ENCODE data around the gene GIT2. TPM values are rescaled to one million over a fixed set of nuclear protein-coding genes. Genes with fewer than 3 reads are reported as not detected.

Gene GIT2
- total and polyA plus RNA-seq, 2 experiments from 2014 or later: 15.8 to 20.9 TPM

GRCh38 chr12:109951751-109952150 is 44.4 kb downstream of the GIT2 start (continued):
- no peak for TF ChIP-seq ZNF462 (CRISPR knock-in tag; IDR thresholded peaks at IDR 0.05)

- TF ChIP-seq CTCF (conservative IDR thresholded peaks at IDR 0.05; ENCODE audit: low read depth in 2 of 2) (no peak), ZNF462 (CRISPR knock-in tag; IDR thresholded peaks at IDR 0.05) (no peak), JUNB (IDR thresholded peaks at IDR 0.05; ENCODE audit: unreplicated experiment) (no peak), ZNF331 (CRISPR knock-in tag; IDR thresholded peaks at IDR 0.05; ENCODE audit: low read depth) (no peak), POLR2AphosphoS5 (IDR thresholded peaks at IDR 0.05; ENCODE audit: low read depth) (no peak), EZH2 (IDR thresholded peaks at IDR 0.05; ENCODE audit: low read depth, unreplicated experiment) (no peak)
- Histone ChIP-seq H3F3A (replicated peaks; ENCODE audit: low read depth) (0 out of 2 replicates have a peak, but pooled peaks cover 3% of the 10 kb centered on the region), H3K9me2 (ENCODE audit: insufficient read depth) (no peaks in the 10 kb centered on the region), H3K79me2 (replicated peaks; ENCODE audit: insufficient read depth) (no peaks in the 10 kb centered on the region), H3K36me3 (ENCODE audit: insufficient read depth) (peaks cover 9% of the 10 kb centered on the region; the same call in 1 of the 2 replicates), H4K20me1 (replicated peaks; ENCODE audit: insufficient read depth) (no peaks in the 10 kb centered on the region; the same call in 1 of the 2 replicates), H3K27me3 (ENCODE audit: insufficient read depth) (no peaks in the 10 kb centered on the region), H3K4me1 (ENCODE audit: insufficient read depth) (peaks cover 10% of the 10 kb centered on the region; the same call in 1 of the 2 replicates), H3K27ac (ENCODE audit: low read depth) (no peak overlapping the region), H2AFZ (no peak overlapping the region), H3K4me2 (no peak overlapping the region), H3K4me3 (no peak overlapping the region)
- H3K27me3 Mint-ChIP-seq (ENCODE audit: insufficient read depth, low read depth, poor library complexity): peaks cover 4% of the 10 kb centered on the region
- H3K4me1 Mint-ChIP-seq: peaks cover 31% of the 10 kb centered on the region
- no peak overlapping the region for H3K27ac Mint-ChIP-seq
- H3K4me3 Mint-ChIP-seq: no peak overlapping the region
- no peak for DNase-seq (ENCODE audit: low spot score)
- peaks cover 17% of the 10 kb centered on the region for H3K36me3 Mint-ChIP-seq (ENCODE audit: low read depth)
- no peak for ATAC-seq
- no peaks in the 10 kb centered on the region for H3K9me3 Mint-ChIP-seq
These were observed 45.0 kb downstream of the GIT2 start for GRCh38 chr12:109951136-109951535.

Data from GM23338 (cell line).